Middle frontal gyrus (tissue), 1 donor: ENCODE data around the gene USO1.
"Not testable (repeated sequence)": the region's sequence is repeated elsewhere in the genome, so short reads cannot be mapped to it uniquely, and the experiment has no call there.

Experiments
- DNase-seq: peaks from one replicate; pipeline ENCODE4 v3.0.0-alpha.2; 2015; ENCODE audit warnings: low spot score; ENCODE audit errors: extremely low spot score

Gene USO1

DNA sequence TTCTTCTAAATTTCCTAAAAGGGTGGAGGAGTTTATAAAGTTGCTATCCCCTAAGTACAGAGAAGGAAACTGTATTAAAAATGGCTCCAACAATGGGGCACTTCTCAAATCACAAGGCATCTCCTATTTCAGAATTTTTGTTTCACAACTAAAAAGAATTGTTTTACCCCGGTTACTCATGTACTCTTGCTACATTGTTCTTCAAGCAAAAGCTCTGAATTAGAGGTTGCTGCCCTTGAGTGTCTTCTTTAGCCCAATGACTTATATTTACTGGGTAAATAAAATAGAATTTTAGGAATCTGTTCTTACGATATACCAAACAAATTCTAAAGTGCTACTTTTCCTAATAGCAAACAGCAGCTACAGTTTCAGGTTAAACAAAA, 110.4 kb downstream of the USO1 start:
- no peak for DNase-seq

DNA sequence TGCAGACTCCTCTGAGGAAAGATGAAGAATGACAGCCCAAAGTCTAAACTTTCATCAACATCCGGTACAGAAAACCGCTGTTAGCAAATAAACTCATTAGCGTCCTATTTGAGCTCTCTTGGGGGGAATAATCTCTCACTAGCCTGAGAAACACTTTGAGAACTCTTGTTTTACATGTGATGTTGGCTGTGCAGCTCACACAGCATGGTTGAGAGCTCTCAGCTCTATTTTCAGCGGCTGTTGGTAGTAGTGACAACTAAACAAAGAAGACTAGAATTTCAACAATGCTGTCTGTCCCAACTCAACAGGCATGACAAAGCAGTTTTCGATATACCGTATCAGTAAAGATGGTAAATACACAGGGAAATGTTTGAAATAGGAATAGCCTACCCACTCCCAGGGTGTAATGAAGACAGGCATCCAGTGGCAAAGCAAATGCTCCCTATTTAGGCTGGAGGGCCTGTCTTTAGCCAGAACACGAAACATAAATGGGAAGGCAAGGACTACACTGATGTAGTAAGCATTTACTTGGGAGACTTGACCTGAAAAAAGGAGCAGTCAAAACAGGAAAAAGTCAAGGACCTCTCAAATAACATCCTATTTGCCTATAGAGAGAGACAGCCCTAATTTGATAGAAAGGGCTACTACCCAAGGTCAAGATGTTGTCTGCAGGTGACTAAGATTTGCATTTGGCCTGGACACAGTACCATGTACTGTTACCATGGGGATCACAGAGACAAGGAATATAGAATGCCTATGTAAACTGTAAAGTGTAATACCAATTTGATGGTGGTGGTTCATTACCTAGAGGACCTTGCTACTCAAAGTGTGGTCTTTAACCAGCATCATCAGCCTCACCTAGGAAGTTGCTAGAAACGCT, 117.5 kb downstream of the USO1 start:
- DNase-seq = no peak

DNA sequence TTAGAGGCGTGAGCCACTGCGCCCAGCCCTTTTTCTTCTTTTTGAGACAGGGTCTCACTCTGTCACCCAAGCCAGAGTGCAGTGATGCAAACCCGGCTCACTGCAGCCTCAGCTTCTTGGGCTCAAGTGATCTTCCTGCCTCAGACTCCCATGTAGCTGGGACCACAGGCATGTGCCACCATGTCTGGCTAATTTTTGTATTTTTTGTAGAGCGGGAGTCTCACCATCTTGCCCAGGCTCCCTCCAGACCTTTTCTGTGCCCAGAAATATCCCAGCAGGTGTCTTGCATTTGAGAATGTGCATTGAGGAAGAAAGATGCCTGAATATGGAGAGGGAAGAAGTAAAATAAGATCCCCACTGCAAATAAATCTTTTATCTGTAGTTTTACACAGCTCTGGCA, 119.2 kb downstream of the USO1 start:
- no peak for DNase-seq

DNA sequence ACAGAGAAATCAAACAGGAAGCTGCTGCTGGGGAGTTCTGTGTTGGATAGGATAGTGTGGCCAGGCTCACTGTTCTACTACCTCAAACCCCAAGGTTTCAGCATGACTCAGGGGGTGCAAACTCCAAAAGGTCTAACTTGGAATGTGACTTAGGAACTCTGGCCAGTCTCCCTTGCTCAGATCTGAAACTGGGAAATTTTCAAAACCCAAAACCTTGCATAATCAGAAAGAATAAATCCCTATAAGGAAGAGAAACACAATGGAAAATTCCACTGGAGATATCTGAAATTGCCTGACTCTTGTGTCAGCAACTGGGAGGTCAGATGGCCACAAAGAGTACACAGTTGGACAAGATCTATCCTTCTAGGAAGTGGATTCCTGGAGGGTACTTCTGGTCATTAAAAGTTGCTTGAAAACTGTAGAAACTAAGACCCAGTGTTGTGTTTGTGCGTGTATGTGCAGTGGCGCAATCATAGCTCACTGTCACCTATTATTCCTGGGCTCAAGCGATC, 119.8 kb downstream of the USO1 start:
- no peak for DNase-seq

DNA sequence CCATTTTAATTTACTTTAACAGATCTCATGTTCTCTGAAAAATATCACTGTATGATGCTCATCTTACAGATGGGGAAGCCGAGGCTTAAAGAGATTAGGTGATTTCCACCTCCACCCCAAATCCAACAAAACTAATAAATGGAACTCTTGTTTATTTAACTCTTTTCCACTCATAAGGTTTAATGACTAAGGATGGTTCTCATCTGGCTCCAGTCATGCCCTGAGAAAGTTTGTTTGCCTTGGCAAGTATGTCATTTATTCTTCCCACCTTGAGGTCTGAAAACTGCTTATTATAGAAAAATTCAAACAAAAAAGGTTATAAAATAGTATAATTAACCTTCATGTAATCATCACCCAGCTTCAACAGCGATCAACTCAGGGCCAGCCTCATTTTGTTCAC, 121.6 kb downstream of the USO1 start:
- DNase-seq = no peak

DNA sequence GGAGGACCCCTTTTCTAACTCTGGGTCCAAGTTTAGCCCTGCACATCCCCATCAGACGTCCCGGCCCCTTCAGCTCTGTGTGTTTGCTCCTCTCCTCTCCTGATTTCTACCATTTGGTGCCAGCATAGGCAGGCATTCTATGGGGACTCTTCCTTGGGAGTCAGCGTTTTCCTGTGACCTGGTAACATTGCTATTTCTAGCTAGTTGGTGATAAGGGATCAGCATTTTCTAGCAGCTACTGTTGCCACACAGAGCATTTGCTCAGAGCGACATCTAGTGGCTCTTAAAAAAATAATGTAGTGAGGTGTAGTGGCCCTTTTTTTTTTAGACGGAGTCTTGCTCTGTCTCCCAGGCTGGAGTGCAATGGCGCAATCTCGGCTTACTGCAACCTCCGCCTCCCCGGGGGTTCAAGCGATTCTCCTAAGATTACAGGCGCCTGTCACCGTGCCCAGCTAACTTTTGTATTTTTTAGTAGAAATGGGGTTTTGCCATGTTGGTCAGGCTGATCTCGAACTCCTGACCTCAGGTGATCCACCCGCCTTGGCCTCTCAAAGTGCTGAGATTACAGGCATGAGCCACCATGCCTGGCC, 123.9 kb downstream of the USO1 start:
- not testable (repeated sequence) for DNase-seq

DNA sequence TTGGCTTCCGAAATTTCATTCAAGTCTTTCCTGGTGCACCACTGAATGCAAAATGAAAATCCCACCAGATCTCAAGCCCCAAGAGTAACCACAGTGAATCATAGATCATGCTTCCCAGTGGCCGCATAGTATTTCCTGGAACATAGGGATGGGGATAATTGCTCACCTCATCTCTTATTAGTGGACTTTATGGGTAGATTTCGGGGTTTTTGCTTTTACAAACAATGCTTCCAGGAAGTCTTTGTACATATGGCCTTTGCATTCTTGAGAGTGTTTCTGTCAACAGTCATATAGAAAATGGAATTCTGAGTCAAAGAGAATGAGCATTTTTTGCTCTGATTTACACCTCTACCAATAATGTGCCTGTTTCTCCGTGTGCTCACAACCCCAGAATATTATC, 124.5 kb downstream of the USO1 start:
- no peak for DNase-seq

DNA sequence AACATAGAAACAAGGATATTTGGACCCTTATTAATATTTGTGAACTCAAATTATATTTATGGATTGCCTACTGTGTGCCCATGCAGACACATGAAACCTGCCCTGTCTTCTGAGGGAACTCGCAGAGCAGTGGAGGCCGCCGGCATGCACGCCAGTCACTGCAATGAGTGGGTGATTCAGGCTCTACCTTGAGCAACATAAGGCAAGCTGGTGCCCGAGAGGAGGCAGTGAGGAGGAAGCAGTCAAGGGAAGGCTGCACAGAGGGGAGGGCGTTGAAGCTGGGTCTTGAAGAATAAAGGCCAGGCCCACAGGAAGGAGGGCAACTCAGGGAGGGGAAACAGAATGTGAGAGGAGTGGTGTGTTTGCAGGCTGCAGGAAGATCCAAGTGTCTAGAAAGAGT, 125.1 kb downstream of the USO1 start:
- no peak for DNase-seq

DNA sequence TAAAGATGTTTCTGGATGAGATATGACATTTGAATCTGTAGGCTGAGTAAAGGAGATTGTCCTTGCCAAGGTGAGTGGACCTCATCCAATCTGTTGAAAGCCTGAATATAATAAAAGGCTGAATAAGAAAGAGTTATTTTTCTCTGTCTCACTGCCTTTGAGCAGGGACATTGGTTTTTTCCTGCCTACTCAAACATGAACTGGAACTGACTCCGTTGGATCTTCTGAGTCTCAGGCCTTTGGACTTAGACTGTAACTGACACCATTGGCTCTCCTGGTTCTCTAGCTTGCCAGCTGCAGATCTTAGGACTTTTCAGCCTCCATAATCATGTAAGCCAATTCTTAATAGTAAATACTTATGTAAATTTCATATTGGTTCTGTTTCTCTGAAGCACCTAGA, 134.3 kb downstream of the USO1 start:
- DNase-seq = no peak

DNA sequence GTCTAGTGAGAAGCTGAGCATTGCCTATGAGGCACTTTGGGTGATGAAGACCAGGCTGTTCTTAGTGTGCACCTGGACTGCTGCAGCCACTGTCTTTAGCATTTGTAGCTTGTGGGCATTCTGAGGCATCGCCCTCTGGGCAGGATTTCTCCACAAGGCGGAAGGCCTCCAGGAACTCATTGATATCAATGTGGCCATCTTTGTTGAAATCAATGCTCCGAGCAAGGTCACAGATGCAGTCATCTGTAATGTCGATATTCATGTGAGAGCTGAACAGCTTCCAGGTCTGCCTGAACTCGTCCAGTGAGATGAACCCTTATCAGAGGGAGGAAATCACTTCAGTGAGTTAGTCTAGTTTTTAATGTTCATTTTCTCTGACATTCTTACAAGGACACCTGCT, 136.2 kb downstream of the USO1 start:
- DNase-seq = no peak
